NCI-H2196 treated with DMSO at 0.1 percent for 48 hours (cell line): Measurements from ENCODE around the gene DDX6.
"Not testable (repeated sequence)": the region's sequence is repeated elsewhere in the genome, so short reads cannot be mapped to it uniquely, and the experiment has no call there.

Experiments used
- DNase-seq: peaks from one replicate; lab custom pipeline; 2025; ENCODE audit not compliant: unreplicated experiment; lab: John Stamatoyannopoulos, UW

Gene DDX6, protein sequence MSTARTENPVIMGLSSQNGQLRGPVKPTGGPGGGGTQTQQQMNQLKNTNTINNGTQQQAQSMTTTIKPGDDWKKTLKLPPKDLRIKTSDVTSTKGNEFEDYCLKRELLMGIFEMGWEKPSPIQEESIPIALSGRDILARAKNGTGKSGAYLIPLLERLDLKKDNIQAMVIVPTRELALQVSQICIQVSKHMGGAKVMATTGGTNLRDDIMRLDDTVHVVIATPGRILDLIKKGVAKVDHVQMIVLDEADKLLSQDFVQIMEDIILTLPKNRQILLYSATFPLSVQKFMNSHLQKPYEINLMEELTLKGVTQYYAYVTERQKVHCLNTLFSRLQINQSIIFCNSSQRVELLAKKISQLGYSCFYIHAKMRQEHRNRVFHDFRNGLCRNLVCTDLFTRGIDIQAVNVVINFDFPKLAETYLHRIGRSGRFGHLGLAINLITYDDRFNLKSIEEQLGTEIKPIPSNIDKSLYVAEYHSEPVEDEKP

DNA sequence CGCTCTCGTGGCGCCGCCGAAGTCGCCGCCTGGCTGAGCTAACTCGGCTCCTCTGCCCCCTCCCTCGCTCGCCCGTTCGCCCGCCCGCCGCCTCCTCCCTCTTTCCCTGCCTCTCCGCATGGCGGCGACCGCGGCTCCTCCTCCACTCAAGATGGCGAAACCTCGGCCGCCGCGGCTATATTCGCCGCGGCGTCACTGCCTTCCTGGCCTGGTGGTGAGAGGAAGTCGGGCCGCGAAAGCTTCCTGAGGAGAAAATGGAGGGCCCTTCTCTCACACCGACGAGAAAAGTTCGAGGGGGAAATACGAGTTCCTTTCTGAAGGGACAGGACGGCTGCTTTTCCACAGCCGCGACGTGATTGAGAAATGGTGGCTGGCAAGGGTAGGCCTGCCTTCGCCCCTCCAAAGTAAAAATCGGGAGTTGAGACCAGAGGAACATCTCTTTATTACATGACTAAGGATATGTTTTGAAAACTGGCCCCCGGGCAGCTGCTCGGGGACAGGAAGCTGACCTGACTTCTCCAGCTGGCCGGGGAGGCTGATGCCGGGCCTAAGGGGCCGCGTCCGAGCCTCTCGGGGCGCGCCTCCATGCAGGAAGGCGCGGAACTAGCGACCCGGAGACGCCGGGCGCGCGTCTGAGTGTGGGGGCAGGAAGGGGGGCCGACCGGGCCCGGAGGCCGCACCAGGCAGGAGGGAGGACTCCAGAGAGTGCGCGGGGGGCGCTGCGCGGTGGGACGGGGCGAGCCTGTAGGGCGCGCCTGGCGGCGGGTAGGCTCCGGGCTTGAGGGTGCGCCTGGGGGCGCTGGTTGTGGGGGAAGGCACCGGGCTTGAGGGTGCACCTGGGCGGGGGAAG, at the start of gene DDX6:
Gene DDX6, minus strand, starts transcription at position 54 of the 850 bp plus-strand sequence. CDS start 4,913 bp downstream, outside the sequence.
- peak; percentile 72 for DNase-seq

DNA sequence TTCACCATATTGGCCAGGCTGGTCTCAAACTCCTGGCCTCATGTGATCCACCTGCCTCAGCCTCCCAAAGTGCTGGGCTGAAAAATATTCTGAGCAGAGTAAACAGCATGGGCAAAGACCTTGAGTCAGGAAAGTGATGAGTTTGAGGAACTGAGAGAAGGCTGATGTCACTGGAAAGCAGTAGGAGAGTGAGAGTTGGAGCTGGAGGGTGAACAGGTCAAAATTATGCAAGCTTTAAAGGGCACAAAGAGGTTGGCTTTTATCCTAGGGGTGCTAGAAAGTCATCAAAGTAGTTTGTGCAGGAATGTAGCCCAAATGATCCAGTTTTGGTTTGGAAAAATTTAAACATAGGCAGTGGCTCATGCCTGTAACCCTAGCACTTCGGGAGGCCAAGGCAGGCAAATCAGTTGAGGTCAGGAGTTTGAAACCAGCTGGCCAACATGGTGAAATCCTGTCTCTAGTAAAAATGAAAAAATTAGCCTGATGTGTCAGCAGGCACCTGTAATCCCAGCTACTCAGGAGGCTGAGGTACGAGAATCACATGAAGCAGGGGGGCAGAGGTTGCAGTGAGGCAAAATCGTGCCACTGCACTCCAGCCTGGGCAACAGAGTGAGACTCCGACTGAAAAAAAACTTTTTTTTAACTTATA, 48.1 kb upstream of the DDX6 start:
- DNase-seq = no peak

DNA sequence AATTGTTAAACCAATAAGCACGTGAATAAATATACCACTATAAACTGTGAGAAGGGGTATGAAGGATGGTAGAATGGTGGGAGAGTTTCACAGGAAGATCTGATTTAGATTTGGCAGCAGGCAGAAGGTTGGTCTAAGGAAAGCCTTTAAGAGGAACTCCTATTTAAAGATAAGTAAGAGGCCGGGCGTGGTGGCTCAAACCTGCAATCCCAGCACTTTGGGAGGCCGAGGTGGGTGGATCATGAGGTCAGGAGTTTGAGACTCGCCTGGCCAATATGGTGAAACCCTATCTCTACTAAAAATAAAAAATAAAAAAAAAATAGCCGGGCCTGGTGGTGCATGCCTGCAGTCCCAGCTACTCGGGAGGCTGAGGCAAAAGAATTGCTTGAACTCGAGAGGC, 46.9 kb upstream of the DDX6 start:
- DNase-seq = no peak

DNA sequence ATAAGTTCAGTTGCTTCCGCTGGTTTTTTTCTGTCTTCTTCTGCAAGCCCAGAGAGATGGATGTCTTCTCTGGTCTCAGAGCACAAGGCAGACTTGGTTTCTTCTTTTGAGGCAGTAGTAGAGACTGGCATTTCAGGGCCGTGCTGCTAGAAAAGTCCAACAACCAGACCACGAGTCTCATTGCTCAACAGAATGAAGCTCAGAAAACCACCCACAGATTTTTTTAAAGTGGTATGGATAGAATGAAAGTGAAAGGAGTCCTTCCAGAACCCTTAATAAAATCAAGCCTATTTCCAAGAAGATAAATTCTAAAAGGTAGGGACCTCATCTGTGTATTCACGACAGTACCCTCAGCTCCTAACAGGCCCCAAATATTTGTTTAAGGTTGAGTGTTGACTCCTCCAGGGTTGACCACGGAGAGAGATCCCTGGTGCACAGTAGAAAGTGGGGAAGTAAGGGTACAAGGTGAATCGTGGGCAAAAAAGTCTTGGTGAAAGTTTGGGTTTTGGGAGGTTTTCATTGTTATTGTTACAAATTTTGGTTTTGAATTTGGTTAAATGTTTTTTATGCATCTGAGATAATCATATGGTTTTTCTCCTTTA, 43.6 kb upstream of the DDX6 start:
- no peak for DNase-seq

DNA sequence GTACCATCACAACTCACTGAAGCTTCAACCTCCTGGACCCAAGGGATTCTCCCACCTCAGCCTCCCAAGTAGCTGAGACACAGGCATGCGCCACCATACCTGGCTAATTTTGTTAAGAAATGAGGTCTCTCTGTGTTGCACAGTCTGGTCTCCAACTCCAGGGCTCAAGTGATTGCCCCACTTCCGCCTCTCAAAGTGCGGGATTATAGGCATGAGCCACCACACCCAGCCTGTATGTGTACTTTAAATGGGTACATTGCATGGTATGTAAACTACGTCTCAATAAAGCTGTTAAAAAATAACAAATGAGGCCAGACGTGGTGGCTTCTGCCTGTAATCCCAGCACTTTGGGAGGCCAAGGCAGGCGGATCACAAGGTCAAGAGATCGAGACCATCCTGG, 36.2 kb upstream of the DDX6 start:
- no peak for DNase-seq

DNA sequence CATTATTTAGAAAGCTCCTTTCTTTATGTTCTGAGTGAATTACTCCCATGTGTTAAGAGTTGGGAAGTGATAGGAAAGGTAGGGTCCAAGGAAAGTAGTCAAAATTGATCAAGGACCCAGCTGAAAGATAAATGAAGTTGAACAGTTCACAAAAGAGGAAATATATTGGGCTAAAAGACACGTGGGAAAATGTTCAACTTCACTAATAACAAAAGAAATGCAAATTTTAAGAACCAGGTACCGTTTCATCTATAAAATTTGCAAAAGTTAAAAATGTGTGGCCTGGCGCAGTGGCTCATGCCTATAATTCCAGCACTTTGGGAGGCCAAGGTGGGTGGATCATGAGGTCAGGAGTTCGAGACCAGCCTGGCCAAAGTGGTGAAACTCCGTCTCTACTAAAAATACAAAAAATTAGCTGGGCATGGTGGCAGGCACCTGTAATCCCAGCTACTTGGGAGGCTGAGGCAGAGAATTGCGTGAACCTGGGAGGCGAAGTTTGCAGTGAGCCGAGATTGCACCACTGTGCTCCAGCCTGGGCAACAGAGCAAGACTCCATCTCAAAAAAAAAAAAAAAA, 32.1 kb upstream of the DDX6 start:
- DNase-seq = not testable (repeated sequence)

DNA sequence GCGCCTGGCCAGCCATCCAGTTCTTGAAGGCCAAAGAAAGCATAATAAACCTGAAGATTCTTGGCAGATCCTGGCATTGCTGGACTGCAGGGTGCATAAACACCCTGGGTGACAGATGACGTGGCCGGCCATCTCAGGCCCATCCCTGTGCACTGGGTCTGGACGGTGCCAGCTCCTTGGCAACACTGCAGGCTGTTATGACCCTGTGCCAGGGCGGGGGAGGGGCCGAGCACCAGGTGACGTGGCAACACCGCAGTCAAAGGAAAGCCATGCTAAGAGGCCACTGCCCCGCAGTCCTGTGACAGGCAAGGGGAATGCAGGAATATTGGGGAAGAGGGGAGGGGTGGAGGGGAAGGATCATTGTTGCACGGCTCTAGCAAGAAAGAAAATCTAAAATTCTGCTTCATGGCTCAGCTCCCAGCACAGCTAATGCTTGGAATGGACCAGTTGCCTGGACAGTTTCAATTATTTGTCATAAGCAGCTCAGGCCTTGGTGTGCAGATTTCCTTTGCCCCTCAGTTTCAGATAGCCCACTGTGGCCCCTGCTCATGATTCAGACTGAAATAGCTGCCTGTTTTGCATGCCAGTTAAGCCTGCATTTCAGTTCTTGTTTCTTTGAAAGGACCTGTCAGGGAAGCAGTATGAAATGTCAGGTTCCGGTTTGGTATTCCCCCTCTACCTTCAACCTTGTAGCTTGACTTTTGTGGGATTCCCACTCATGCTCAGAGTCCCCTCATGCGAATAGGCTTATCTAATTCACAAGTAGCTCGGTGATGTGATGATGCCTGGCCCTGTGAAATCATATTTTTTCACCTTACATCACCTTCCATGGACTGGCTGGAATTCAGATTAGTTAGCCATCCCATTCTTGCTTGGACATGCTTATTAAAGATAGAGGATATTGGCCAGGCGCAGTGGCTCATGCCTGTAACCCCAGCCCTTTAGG, 29.7 kb upstream of the DDX6 start:
- DNase-seq = peak; percentile 85

DNA sequence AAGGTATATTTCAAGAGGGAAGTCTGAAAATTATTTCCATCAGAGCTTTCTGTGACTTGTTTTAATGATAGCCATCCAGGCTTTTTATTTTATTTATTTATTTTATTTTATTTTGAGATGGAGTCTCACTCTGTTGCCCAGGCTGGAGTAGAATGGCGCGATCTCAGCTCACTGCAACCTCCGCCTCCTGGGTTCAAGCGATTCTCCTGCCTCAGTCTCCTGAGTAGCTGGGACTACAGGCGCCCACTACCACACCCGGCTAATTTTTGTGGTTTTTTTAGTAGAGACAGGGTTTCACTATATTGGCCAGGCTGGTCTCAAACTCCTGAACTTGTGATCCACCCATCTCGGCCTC, 29.0 kb upstream of the DDX6 start:
- not testable (repeated sequence) for DNase-seq

DNA sequence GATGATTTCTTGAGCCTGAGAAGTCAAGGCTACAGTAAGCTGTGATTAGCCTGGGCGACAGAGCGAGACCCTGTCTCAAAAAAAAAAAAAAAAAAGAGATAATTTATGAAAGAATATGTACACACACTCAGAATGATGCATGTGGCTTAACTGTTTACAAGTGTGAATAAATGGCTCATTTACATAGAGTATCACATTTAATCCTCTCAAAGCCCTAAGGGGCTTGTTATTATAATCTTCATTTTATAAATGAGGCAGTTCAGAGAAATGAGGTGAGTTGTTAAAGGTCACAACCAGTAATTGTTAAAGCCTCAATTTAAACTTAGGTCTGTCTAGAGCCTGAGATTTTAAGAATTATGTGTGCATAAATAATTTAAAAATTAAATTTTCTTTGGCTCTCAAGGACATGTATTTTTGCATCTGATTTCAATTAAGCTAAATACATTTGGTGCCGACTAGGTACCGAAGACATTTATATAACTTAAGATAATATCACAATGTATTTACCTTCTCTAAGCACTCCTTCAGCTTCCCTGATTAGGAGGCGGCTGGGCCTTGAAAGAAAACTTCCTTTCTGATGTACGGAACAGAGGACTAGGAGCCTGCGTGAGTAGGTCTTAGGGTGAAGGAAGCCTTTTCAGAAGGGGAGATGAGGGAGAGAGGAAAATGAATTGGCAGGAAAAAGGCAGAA, 28.5 kb upstream of the DDX6 start:
- no peak for DNase-seq

DNA sequence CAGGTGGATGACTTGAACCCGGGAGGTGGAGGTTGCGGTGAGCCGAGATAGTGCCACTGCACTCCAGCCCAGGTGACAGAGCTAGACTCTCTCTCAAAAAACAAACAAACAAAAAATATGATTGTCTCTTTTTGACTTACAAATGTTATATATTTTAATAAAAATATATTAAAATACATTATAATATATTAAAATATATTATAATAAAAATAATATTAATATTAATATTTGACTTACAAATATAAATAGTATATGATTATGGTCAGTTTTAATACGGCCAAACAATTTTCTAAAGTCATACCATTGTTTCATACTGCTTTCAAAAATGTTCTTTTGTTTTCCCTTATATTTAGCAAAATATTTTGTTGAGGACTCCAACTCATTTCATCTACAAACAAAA, 27.2 kb upstream of the DDX6 start:
- DNase-seq = no peak

DNA sequence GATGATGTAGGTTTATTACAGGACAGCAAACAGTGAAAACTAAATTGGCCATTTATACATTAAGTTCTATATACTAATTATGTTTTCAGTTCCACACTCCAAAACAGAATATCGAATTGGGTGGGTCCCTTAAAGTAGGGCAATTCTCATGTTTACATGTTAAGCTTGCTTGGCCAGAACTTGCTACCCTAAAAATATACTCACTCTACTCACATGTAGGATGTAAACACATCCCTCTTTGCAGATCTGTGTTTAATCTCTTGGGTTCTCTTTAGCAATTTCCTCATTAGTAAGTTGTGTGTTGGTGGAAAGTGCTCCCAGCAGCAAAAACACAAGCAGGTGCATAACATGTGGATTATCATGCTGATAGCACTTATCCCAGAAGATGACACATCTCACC, 22.6 kb upstream of the DDX6 start:
- no peak for DNase-seq

DNA sequence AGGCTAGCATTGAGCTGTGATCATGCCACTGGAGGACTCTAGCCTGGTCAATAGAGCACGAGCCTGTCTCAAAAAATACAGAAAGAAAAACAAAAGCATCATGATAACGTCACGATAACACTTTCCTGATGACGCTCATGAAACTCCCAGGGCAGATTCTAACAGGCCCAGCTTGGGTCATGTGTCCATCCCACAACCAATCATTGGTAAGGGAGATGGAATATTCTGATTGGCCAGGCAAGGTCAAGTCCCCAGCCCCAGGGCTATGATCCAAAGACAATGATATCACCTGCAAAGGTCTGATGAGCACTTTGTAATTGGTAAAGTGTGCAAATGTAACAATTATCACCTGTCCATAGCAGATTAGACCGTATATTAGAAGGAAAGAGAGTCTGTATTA, 21.5 kb upstream of the DDX6 start:
- no peak for DNase-seq

DNA sequence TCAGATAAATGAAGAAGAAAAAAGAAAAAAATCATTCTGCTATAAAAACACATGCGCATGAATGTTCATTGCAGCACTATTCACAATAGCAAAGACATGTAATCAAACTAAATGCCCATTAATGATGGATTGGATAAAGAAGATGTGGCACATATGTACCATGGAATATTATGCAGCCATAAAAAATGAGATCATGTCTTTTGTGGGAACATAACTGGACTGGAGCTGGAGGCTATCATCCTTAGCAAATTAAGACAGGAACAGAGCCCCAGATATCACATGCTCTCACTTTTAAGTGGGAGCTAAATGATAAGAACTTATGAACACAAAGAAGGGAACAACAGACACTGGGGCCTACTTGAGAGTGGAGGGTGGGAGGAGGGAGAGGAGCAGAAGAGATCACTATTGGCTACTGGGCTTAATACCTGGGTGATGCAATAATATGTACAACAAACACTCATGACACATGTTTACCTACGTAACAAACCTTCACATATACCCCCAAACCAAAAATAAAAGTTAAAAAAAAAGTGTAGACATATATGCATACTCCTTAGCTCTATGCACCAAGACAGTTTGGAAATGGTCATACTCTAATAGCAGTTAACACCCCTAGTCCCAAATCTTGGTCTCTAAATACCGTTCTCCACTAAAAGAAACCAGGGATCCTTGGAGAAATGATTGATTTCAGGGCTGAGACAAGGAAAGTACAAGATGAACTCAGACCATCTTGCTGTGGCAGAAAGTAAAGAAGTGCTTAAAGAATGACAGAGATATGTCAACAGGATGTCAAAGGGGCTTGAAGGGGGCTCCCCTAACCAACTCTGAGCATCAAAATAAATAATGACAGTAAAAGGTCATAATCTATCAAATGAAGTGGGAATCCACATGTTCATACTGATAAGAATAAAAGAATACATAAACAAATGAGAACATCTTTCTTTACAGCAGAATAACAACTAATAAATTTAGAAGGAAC, 17.1 kb upstream of the DDX6 start:
- DNase-seq = no peak

DNA sequence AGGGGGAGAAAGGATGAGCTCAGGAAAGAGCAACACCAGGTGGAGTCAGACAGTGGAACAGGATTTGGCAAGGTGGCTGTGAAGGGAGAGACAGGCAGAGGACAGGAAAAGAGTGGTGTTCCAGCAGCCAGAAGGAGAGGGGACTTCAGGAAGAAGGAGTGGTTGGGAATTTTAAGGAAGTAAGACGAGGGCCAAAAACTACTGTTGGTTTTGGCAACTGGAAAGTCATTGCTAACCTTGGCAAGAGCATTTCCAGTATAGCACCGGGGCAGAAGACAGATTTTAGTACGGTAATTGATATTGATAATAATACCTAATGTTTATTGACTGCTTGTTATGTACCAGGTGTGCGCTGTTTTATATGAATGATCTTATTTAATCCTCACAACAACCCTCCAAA, 15.4 kb upstream of the DDX6 start:
- no peak for DNase-seq

DNA sequence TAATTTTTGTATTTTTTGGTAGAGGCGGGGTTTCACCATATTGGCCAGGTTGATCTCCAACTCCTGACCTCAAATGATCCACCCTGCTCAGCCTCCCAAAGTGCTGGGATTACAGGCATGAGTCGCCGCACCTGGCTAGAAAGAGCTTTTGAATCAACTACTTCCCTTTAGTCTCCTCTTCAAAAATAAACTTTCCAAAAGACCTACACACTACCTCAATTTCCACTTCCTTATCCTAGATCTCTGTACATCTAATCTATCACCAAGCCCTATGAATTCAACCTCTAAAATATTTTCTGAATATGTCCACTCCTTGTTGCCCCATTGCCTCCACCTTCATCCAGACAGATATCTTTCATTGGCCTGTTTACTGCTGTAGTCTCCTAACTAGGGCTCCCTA, 13.1 kb upstream of the DDX6 start:
- DNase-seq = no peak

DNA sequence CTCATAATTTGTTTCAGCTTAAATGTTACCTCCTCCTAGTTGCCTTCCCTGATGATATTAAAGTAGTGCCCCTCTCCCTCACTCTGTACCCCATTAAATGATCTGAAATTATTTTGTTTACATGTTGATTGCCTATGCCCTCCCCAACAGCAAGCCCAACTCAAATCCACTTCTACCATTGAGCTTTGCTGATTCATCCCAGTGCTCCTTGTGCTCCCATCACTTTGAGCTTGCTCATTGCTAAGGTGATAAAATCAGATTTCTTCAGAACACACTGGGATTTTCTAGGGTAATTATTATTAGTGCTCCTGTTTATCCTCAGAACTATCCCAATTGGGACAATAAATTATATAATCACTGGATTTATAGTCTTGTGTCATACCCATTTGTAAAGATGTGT, 8.4 kb upstream of the DDX6 start:
- DNase-seq = no peak

DNA sequence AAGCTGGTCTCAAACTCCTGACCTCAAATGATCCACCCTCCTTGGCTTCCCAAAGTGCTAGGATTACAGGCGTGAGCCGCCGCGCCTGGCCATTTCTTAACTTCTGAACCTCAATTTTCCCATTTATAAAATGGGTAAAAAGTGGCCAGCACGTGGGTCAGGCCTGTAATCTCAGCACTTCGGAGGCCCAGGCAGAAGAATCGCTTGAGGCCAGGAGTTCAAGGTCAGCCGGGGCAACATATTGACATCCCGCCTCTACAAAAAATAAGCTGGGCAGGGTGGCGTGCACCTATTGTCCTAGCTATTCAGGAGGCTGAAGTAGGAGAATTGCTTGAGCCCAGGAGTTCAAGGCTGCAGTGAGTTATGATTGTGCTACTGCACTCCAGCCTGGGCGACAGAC, 6.5 kb upstream of the DDX6 start:
- no peak for DNase-seq

DNA sequence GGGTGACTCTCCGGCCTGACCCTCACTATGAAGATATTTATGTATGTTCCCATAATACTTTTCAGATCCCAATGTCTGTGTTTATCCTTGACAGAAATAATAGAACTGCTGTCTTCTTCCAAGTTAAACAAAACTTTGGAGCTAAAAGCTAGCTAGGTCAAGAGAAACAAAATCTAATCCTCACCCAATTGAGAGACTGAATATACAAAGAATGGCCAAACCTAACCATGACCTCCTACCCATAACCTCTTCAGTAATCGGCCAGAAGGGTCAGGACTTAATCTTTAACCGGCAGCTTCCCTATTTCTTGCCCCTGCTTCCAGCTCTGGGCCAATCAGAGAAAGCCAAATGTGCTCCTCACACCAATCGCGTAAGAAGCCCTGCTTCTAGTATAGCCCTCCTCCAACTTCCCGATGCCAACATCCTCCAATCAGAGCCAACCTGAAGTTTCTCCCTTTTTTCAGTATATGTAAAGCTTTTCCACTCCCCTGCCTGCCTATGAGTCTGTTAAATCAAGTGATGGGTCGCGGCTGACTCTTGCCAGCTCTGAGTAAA, 1.7 kb upstream of the DDX6 start:
- DNase-seq = peak; percentile 72
